ENCODE measurements around the gene DTX1. TPM values are rescaled to one million over a fixed set of nuclear protein-coding genes. Genes with fewer than 3 reads are reported as not detected.

Gene DTX1
- total RNA-seq, 1 experiment from 2014 or later = not detected

DNA sequence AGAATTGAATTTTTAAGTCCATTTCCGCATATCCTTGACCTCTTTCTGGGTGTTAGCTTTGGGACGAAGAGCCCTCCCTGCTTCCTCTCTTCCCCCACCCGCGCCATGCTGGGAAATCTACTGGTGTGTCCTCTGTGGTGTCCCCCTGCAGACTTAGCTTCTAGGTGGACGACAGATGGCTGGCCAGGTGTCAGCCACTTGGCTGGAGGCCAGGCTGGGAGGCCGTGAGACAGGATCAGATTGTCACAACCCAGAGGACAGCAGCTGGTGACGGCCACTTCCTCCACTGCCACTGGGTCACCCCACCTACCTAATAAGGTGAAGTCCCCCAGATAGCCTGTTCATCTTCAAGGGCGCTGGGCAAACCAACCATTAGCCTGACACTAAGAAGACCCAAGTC lies 13.3 kb upstream of the DTX1 start:
- no peak for ATAC-seq

GRCh38 chr12:113044516-113044915 lies 12.0 kb upstream of the DTX1 start:
- H4K20me1 ChIP-seq (ENCODE audit: low read length) = no peaks in the 10 kb centered on the region
- no peak for DNase-seq

More for the DNA sequence above, 13.3 kb upstream of the DTX1 start:
- BruUV-seq (replicated peaks) = no TSS peak
- H3K9ac ChIP-seq (ENCODE audit: low read length) = no peak overlapping the region
- H3K79me2 ChIP-seq (ENCODE audit: low read length) = no peaks in the 10 kb centered on the region
- TF ChIP-seq EZH2 (IDR thresholded peaks at IDR 0.05; ENCODE audit: low read length, unreplicated experiment) (no peak), EZH2phosphoT487 (IDR thresholded peaks at IDR 0.05; ENCODE audit: borderline replicate concordance, low read length) (no peak)
- TF ChIP-seq, protein P1, sequence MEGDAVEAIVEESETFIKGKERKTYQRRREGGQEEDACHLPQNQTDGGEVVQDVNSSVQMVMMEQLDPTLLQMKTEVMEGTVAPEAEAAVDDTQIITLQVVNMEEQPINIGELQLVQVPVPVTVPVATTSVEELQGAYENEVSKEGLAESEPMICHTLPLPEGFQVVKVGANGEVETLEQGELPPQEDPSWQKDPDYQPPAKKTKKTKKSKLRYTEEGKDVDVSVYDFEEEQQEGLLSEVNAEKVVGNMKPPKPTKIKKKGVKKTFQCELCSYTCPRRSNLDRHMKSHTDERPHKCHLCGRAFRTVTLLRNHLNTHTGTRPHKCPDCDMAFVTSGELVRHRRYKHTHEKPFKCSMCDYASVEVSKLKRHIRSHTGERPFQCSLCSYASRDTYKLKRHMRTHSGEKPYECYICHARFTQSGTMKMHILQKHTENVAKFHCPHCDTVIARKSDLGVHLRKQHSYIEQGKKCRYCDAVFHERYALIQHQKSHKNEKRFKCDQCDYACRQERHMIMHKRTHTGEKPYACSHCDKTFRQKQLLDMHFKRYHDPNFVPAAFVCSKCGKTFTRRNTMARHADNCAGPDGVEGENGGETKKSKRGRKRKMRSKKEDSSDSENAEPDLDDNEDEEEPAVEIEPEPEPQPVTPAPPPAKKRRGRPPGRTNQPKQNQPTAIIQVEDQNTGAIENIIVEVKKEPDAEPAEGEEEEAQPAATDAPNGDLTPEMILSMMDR (conservative IDR thresholded peaks at IDR 0.05; ENCODE audit: low read depth, low read length) = no peak
- H3K4me3 ChIP-seq (ENCODE audit: low read length) = no peak overlapping the region
- no peak overlapping the region for H3K4me2 ChIP-seq (ENCODE audit: low read length)
- H3K4me1 ChIP-seq (ENCODE audit: insufficient read depth, low read length) = peaks cover 20% of the 10 kb centered on the region
- no peak overlapping the region for H3K27ac ChIP-seq (ENCODE audit: low read length)
- H3K9me2 ChIP-seq (replicated peaks; ENCODE audit: low read length) = no peaks in the 10 kb centered on the region
- no peaks in the 10 kb centered on the region for H3K36me3 ChIP-seq (ENCODE audit: low read depth, low read length)
- intact Hi-C loops (cut with micrococcal nuclease) = no loop called here
- H4K20me1 ChIP-seq (ENCODE audit: low read length) = no peaks in the 10 kb centered on the region
- H3F3A ChIP-seq (ENCODE audit: low read length, unreplicated experiment) = no peaks in the 10 kb centered on the region
- no peak overlapping the region for H2AFZ ChIP-seq (ENCODE audit: low read length)
- DNase-seq = no peak
- H3K9me3 ChIP-seq (ENCODE audit: low read length) = no peaks in the 10 kb centered on the region
- H3K27me3 ChIP-seq (ENCODE audit: low read length) = peaks cover 8% of the 10 kb centered on the region; the same call in 1 of the 2 replicates
- POLR2A ChIA-PET (ENCODE audit: unreplicated experiment) = no interaction called here
- CTCF ChIA-PET = no interaction called here

DNA sequence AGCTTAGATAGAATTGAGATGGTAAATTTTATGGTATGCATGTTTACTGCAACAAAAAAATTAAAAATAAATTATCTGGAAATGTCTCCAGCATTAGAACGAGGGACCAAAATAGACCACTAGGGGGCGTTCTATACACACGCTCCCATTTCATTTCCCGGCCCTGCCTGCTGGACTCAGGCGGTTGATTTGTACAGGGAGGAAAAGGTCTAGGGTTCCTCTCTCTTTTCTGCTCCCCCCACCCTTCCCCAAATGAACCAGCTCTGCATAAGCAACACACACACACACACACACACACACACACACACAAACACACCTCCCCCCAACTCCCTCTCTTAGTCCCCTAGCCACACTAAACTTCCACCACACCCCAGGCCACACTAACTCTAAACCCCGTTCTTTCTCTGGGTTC lies 7.8 kb upstream of the DTX1 start:
- H3K27me3 ChIP-seq (ENCODE audit: low read length) = peaks cover 32% of the 10 kb centered on the region
- TF ChIP-seq EZH2phosphoT487 (IDR thresholded peaks at IDR 0.05; ENCODE audit: borderline replicate concordance, low read length) = no peak
- TF ChIP-seq, protein P1 (conservative IDR thresholded peaks at IDR 0.05; ENCODE audit: low read depth, low read length) = peak; percentile 93
- TF ChIP-seq EZH2 (IDR thresholded peaks at IDR 0.05; ENCODE audit: low read length, unreplicated experiment) = no peak
- H3K36me3 ChIP-seq (ENCODE audit: low read depth, low read length) = no peaks in the 10 kb centered on the region
- no peaks in the 10 kb centered on the region for H4K20me1 ChIP-seq (ENCODE audit: low read length)
- H2AFZ ChIP-seq (ENCODE audit: low read length) = peak overlapping the region; percentile 54; the same call in 1 of the 2 replicates
- CTCF ChIA-PET = interaction anchor here (1.3 kb wide), 1 partner anchor 56 kb away, joined by 4 read pairs; no protein-coding TSS in a partner anchor
- H3K4me3 ChIP-seq (ENCODE audit: low read length) = no peak overlapping the region
- no peaks in the 10 kb centered on the region for H3K79me2 ChIP-seq (ENCODE audit: low read length)
- POLR2A ChIA-PET (ENCODE audit: unreplicated experiment) = no interaction called here
- peak; percentile 86 for ATAC-seq
- H3K9me2 ChIP-seq (replicated peaks; ENCODE audit: low read length) = no peaks in the 10 kb centered on the region
- no peak overlapping the region for H3K9ac ChIP-seq (ENCODE audit: low read length)
- H3K27ac ChIP-seq (ENCODE audit: low read length) = no peak overlapping the region
- H3K9me3 ChIP-seq (ENCODE audit: low read length) = no peaks in the 10 kb centered on the region
- DNase-seq = peak; percentile 84
- intact Hi-C loops (cut with micrococcal nuclease) = loop anchor here (1.0 kb wide), 3 partner anchors 50 to 126 kb away; no protein-coding TSS in a partner anchor
- H3F3A ChIP-seq (ENCODE audit: low read length, unreplicated experiment) = no peaks in the 10 kb centered on the region
- BruUV-seq (replicated peaks) = no TSS peak
- H3K4me2 ChIP-seq (ENCODE audit: low read length) = no peak overlapping the region
- no peaks in the 10 kb centered on the region for H3K4me1 ChIP-seq (ENCODE audit: insufficient read depth, low read length)

More at GRCh38 chr12:113044516-113044915, 12.0 kb upstream of the DTX1 start:
- Histone ChIP-seq H2AFZ (ENCODE audit: low read length) (no peak overlapping the region), H3K9ac (ENCODE audit: low read length) (no peak overlapping the region), H3K9me3 (ENCODE audit: low read length) (no peaks in the 10 kb centered on the region), H3K4me2 (ENCODE audit: low read length) (no peak overlapping the region), H3K4me3 (ENCODE audit: low read length) (no peak overlapping the region), H3K36me3 (ENCODE audit: low read depth, low read length) (no peaks in the 10 kb centered on the region), H3F3A (ENCODE audit: low read length, unreplicated experiment) (no peaks in the 10 kb centered on the region), H3K79me2 (ENCODE audit: low read length) (no peaks in the 10 kb centered on the region), H3K27me3 (ENCODE audit: low read length) (peaks cover 8% of the 10 kb centered on the region; the same call in 1 of the 2 replicates), H3K27ac (ENCODE audit: low read length) (no peak overlapping the region), H3K4me1 (ENCODE audit: insufficient read depth, low read length) (peaks cover 17% of the 10 kb centered on the region), H3K9me2 (replicated peaks; ENCODE audit: low read length) (no peaks in the 10 kb centered on the region)
- ATAC-seq = no peak
- intact Hi-C loops (cut with micrococcal nuclease) = no loop called here
- POLR2A ChIA-PET (ENCODE audit: unreplicated experiment) = interaction anchor here (0.7 kb wide), 1 partner anchor 48 kb away, joined by 22 read pairs; no protein-coding TSS in a partner anchor
- no TSS peak for BruUV-seq (replicated peaks)
- TF ChIP-seq, protein P1 (conservative IDR thresholded peaks at IDR 0.05; ENCODE audit: low read depth, low read length) = no peak
- TF ChIP-seq EZH2phosphoT487 (IDR thresholded peaks at IDR 0.05; ENCODE audit: borderline replicate concordance, low read length) (no peak), EZH2 (IDR thresholded peaks at IDR 0.05; ENCODE audit: low read length, unreplicated experiment) (no peak)
- CTCF ChIA-PET = interaction anchor here (0.6 kb wide), 1 partner anchor 149 kb away, joined by 4 read pairs; no protein-coding TSS in a partner anchor

All from PC-3 (cell line).